Stromal cell of bone marrow (primary cell): ENCODE results near the gene ACTL7B.
"Not testable (repeated sequence)": the region's sequence is repeated elsewhere in the genome, so short reads cannot be mapped to it uniquely, and the experiment has no call there.

ENCODE experiments used
- DNase-seq: peaks from one replicate; pipeline ENCODE4 v3.0.0-alpha.2; 2012; ENCODE audit warnings: low read depth

Gene ACTL7B

GRCh38 chr9:108855888-108856287, at the start of gene ACTL7B:
TSS of gene ACTL7B (minus strand) at chr9:108855986. CDS start at chr9:108855930, 56 bp downstream.
- DNase-seq = no peak

DNA sequence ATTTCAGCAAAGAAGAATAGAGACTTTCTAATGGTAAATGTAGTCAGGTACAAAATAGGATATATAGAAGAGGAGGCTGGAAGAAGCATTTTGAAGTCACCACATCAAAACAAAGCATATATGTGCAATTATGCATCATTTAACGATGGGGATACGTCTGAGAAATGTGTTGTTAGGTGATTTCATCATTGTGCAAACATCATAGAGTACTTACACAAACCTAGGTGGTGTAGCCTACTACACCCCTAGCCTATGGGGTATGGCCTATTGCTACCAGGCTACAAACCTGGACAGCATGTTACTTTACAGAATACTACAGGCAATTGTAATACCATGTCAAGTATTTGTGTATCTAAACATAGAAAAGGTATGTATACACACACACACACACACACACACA, 49.7 kb upstream of the ACTL7B start:
- DNase-seq = no peak

GRCh38 chr9:108904161-108904560, 48.4 kb upstream of the ACTL7B start:
- DNase-seq = no peak

DNA sequence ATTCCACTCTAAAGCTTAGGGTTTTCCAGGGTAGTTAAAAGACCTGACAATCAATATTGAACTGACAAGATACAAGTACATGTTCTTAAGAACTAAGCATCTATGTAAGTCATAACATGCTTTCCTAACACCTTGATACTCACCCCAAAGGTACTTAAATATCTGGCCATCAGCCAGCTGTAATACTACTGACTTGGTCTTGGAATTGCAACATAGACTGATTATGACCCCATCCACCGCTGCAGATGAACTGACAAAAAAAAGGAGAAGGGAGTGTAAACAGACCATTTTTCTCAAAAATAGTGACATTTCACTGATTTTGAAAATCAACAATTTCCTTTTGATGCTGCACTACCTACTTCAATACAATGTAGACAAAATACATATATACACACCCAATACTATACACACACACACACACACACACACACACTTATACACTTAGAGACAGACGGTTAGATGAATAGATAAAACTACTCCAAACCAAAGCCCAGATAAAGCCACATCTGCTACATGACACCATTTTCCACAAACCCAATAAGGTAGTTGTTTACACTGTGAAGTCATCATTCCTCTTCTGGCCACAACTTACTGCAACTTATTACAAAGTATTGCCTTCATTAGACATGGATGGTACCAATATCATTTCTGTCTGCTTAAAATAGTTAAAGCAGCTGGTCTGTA, 47.8 kb upstream of the ACTL7B start:
- DNase-seq = no peak

DNA sequence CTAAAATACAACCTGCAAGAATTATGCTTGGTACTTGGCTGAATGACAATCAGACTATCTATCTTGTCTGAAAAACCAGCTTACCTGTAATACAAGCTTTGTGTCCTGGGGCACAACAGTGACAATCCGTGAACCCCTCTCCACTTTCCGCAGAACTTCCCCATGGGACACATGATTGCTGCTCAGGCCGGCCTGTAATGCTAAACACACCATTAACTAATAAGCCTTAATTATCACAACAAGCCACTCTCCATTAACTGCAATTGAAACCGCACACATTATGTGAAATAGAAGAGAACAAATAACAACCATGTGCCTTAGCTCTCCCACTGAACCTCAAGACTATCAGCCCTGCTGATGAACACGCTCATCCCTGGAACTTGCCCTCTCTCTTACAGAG, 44.4 kb upstream of the ACTL7B start:
- DNase-seq = no peak

DNA sequence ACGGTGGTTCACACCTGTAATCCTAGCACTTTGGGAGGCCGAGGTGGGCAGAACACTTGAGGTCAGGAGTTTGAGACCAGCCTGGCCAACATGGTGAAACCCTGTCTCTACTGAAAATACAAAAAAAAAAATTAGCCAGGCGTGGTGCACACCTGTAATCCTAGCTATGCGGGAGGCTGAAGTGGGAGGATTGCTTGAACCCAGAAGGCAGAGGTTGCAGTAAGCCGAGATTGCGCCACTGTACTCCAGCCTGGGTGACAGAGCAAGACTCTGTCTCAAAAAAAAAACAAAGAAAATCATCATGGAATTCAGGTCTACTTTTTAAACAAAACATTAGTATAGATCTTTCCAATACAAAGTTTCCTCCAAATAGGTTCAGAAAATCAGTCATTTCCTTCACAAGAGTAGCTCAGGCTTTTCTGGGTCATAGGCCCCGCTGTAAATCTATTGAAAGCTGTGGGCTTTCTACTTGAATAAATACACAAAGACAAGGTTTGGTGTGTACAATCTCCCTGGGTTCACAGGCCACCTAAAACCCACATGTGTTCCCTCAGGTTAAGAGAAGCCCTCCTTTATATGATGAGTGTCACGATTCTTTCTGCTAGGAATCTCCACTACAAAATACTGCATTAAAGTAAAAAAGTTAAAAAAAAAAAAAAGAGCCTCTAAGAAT, 43.4 kb upstream of the ACTL7B start:
- DNase-seq = not testable (repeated sequence)

DNA sequence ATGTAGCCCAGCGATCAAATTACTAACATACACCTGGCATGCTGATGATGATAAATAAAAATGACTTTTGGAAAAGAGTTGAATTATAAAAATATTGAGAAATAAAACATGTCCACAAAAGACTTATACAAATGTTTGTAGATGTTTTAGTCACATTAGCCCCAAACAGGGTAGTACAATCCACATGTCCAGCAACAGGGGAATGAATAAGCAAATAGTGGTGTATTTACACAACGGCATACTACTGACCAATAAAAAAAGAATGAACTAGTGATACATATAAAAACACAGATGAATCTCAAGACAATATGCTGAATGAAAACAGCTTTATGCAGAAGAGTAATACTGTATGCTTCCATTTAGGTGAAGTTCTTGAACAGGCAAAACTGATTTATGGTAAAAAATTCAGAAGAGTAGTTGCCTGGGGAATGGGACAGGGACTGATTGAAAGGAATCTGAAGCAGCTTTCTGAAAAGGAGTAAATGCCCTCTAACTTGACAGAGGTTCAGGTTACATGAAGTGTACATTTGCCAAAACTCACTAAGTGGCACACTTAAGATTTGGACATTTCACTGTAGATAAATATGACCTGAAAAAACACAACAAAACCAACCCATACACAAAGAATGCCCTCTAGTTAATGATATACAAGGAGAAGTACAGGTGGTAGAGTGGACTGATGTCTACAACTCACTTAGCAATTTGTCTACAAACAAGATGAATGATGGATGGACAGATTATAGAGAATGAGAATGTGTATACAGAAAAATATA, 41.7 kb upstream of the ACTL7B start:
- no peak for DNase-seq

DNA sequence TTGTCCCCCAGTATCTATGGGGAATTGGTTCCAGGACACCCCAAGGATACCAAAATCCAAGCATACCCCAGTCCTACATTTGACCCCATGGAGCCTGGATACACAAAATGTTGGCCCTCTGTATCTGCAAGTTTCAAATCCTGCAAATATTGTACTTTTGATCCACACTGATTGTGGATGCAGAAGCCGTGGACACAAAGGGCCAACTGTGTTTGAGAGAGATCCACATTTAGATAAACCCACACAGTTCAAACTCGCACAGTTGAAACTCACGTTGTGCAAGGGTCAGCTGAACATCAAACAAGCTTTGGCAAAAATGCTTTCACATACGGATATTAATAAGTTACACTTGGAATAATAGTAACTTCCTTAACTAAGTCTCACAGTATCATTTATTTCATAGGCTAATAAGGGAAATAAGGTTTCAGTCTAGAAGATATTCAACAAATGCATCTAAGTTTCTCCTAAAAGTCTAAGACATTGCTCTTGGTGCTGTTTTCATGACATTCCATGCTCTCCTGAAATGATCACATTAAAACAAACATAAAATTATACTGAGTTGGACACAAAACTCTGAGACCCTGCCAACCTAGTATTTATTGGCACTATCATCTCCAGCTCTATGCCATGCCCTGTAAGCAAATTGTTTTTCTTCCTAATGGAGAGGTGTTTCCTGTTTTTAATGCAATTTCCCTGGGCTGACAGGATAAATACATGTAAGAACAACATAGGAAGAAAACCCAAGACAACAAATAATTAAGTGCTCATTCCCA, 38.6 kb upstream of the ACTL7B start:
- DNase-seq = no peak

- peak; percentile 16 for DNase-seq
These were observed 33.9 kb upstream of the ACTL7B start for GRCh38 chr9:108889649-108890067.

DNA sequence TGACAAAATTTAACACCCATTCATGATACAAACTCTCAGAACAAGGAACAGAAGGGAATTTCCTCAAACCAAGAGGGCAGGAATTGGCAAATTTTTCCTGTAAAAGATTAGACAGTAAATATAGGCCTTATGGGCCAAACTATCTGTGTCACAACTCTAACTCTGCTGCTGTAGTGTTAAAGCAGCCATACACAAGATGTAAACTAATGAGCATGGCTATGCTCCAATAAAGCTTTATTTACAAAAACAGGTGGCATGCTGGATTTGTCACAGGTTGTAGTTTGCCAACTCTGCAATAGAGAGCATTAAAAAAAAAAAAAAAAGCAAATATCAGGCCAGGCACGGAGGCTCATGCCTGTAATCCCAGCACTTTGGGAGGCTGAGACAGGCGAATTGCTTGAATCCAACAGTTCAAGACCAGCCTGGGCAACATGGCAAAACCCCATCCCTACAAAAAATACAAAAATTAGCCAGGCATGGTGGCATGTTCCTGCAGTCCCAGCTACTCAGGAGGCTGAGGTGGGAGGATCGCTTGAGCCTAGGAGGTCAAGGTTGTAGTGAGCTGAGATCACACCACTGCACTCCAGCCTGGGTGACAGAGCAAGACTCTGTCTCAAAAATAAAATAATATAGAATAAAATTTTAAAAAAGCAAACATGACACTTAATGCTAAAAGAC, 30.9 kb upstream of the ACTL7B start:
- not testable (repeated sequence) for DNase-seq

DNA sequence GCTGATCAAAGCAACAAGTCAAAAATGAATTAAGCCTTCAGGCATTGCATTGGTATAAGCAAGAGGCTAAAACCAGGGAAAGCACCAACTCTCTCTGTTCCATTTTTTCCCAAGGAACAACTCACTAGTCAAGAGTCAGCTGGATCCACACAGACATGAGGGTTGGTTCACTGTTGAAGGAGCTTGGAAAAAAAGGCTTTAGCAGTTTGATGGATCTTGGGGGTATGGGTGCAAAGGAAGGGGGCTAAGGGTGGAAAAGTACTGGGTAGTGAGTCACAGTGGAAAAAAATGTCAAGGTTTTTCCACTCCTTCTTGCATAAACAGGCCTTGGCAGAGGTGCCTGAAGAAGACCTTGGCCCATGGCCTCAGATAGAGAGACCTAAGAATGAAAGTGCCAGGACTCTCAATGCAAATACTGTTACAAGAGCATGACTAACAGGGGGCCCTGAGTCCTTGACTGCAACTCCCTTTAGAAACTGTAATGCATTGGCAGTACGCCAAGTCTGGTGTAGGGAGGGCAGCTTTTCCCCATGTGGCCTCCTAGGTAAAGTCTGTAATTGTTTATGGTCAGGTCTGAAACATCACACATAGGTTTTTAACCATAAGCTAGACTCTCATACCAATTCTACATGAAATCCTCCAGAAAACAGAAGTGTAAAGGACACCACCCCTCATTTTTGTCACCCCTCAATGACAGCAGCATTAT, 30.0 kb upstream of the ACTL7B start:
- peak; percentile 11 for DNase-seq

DNA sequence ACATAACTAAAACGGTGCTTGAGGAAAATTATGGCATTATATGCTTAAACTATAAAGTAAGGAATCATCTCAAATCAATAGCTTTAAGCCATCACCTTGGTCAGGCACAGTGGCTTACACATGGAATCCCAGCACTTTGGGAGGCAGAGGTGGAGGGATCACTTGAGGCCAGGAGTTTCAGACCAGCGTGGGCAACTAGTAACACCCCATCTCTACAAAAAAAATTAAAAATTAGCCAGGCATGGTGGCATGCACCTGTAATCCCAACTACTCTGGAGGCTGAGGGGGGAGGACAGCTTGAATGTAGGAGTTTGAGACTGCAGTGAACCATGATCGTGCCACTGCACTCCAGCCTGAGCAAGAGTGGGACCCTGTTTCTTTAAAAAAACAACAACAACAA, 28.9 kb upstream of the ACTL7B start:
- DNase-seq = no peak

- DNase-seq = no peak
These were observed 27.3 kb upstream of the ACTL7B start for GRCh38 chr9:108883085-108883484.

DNA sequence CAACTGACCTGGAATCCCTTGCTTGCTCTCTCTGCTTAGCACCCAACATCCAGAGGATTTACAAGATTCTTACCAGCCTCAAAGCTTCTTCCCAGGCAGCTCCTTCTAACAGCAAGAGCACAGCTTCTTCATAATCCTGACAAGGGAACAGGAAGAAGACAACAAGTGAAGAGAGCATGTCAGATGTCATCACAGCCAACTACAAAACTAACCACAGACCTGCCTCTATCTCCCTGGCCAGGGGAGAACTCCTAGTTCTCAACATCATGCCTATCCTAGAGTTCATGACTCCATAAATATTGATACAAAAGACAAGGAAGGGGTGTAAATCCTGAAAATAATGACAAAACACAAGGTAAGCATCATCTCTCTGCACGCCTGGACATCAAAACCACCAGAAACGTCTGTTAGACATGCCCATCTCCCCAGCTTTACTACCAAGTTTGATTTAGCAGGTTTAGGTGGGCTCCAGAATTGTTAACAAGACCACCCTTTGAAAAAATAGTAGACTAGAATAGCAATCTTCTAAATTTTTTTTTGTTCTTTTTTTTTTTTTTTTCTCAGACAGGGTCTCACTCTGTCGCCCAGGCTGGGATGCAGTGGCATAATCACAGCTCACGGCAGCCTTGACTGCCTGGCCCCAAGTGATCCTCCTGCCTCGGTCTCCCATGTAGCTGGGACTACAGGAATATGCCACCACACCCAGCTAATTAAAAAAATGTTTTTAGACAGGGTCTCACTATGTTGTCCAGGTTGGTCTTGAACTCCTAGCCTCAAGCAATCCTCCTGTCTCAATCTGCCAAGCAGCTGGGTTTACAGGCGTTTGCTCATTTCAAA, 26.5 kb upstream of the ACTL7B start:
- DNase-seq = no peak

- no peak for DNase-seq
These were observed 25.0 kb upstream of the ACTL7B start for GRCh38 chr9:108880738-108881316.

DNA sequence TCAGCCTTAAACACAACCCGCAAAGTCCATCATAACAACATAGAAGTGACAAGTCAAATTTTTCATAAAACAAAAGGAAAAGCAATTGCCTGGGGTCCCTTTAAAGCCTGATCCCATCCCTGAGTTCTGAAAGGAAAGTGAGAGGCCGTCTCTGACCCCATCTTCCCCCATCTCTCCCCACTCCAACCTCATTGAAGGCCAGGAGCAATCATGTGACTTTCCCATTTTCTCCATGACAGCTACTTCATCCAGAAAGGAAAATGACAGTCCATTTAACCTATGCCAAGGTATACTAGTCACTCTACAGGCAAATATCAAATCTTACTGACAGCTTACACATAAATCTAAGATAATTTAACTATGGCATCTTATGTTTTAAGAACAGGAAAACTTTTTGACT, 21.7 kb upstream of the ACTL7B start:
- DNase-seq = no peak

- no peak for DNase-seq
These were observed 20.6 kb upstream of the ACTL7B start for GRCh38 chr9:108876425-108876824.

DNA sequence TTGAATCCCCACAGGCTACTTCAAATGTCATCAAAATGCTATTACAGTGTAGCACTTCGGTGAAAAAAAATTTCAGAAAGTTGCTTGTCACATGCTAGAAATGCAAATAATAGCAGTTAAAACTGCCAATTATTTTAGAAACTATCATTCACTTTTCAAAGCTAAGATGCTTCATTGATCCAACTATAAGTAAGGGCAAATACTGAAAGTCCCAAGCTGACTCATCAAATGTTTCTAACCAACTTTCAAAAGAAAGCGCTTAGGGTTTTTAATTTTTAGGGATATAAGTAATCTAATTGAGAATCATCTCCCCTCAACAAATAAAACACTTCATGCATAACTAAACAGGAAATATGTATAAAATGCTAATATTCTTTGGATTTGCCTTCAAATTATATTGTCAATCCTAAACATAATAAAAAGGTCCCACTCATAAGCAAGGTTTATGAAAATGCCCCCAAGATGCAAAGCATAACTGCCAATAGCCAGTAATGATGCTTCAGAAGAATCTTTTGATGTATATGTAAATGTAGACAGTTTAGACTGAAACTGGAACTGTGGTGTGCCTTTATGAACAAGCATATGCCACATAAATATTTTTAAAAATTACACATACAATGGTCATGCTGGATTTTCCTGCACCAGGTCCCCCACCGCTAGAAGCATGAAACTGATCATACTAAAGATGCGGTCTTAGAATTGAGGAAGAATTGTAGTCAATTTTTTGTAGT, 18.4 kb upstream of the ACTL7B start:
- no peak for DNase-seq

DNA sequence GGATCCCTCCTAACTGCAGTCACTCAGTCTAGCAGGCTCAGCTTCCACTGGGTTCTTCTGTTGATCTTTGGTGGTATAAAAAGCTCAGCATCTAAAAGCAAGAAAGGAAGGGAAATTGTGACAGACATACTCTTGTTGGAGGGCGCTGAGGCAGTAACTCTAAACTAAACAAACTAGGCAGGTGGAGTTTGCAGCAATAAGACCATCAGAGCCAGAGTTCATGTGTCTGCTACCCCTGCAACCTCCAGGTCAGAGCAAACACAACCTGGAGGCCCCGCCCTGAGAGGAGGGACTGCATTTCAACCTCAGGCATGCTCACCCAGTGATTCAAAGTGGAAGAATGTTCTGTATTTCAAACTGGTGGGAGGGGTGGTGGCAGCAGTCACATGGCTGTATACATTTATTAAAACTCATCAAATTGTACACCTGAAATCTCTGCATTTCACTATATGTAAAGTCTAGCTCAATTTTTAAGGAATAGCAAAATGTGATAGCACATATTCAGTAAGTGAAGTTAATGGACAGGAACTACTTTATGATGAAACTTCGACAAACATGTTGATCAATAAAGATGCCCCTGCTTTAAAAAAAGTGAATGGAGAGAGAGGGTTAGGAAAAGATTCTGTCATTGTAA, 13.4 kb upstream of the ACTL7B start:
- DNase-seq = no peak
